DND-41 (cell line): ENCODE results near the gene NOC2L.

Experiments used
- ATAC-seq: fragments of 200-7000 bp; cut with Tn5 transposase; 3 replicates; pipeline ENCODE4 v1.9.1; 2021; ENCODE audit warnings: low read depth; ENCODE audit not compliant: insufficient read depth
- DNase-seq: peaks from one replicate; pipeline ENCODE4 v3.0.0-alpha.2; 2020
- H2AFZ ChIP-seq: 2 replicates; pipeline ENCODE4 v1.6.0; 2012; ENCODE audit warnings: low read depth, low read length
- H3K27ac ChIP-seq: 2 replicates; pipeline ENCODE4 v1.5.1; 2012; ENCODE audit warnings: low read length, inconsistent platforms
- H3K27me3 ChIP-seq: fragments of 200-600 bp; sonication (generic); 2 replicates; pipeline ENCODE4 v1.6.0; 2012; ENCODE audit warnings: low read length, mild to moderate bottlenecking, inconsistent platforms; ENCODE audit not compliant: insufficient read depth, poor library complexity
- H3K36me3 ChIP-seq: 2 replicates; pipeline ENCODE4 v1.5.1; 2012; ENCODE audit warnings: low read length, inconsistent platforms; ENCODE audit not compliant: insufficient read depth
- H3K4me1 ChIP-seq: 2 replicates; pipeline ENCODE4 v1.5.1; 2012; ENCODE audit warnings: mild to moderate bottlenecking, low read length; ENCODE audit not compliant: insufficient read depth
- H3K4me2 ChIP-seq: 2 replicates; pipeline ENCODE4 v1.6.0; 2012; ENCODE audit warnings: mild to moderate bottlenecking, moderate library complexity, low read length, inconsistent platforms; ENCODE audit not compliant: insufficient read depth
- H3K4me3 ChIP-seq, 2 experiments: fragments of 200-600 bp in 1 of 2; shearing (Covaris generic) in 1 of 2; 2 replicates each; pipeline ENCODE4 v1.5.1; 2012 to 2016; ENCODE audit warnings: inconsistent platforms in 2 of 2, low read length in 2 of 2, mild to moderate bottlenecking in 2 of 2, low read depth in 1 of 2, moderate library complexity in 1 of 2
- H3K79me2 ChIP-seq: 2 replicates; pipeline ENCODE4 v1.6.0; 2012; ENCODE audit warnings: low read length, inconsistent platforms; ENCODE audit not compliant: insufficient read depth
- H3K9ac ChIP-seq: 2 replicates; pipeline ENCODE4 v1.6.0; 2012; ENCODE audit warnings: low read depth, mild to moderate bottlenecking, inconsistent platforms, low read length, moderate library complexity
- H3K9me3 ChIP-seq: 2 replicates; pipeline ENCODE4 v1.5.1; 2012; ENCODE audit warnings: low read length, moderate library complexity, mild to moderate bottlenecking, inconsistent platforms; ENCODE audit not compliant: insufficient read depth, severe bottlenecking
- H4K20me1 ChIP-seq: 2 replicates; pipeline ENCODE4 v1.6.0; 2012; ENCODE audit warnings: low read length; ENCODE audit not compliant: insufficient read depth
- CTCF ChIP-seq: IDR thresholded peaks from 2 replicates; pipeline ENCODE4 v1.5.1; 2012; ENCODE audit warnings: borderline replicate concordance, low read length, moderate library complexity, mild to moderate bottlenecking; ENCODE audit not compliant: poor library complexity, severe bottlenecking; ENCODE audit errors: extremely low read depth
- EZH2 ChIP-seq: IDR thresholded peaks from 3 replicates; pipeline ENCODE4 v1.6.1; 2012; ENCODE audit warnings: borderline replicate concordance, low read depth, mild to moderate bottlenecking, moderate library complexity, low read length, inconsistent platforms; ENCODE audit not compliant: severe bottlenecking

NOC2L gene

GRCh38 chr1:961132-961669 lies 2.1 kb upstream of the NOC2L start:
- peak overlapping the region; percentile 55; the same call in 1 of the 2 replicates for H2AFZ ChIP-seq

GRCh38 chr1:960363-961131 lies 1.5 kb upstream of the NOC2L start, which contains the start of gene KLHL17:
Gene KLHL17 (plus strand): TSS chr1:960584. CDS start chr1:960694, 110 bp downstream.
- H3K27ac ChIP-seq, result peak within 1 kb of the TSS; percentile 74
- H3K36me3 ChIP-seq, result peaks cover 48% of the 10 kb centered on the region
- H3K4me3 ChIP-seq, result peak within 1 kb of the TSS; percentile 69 to 88
- TF ChIP-seq EZH2 (no peak), CTCF (no peak)
- no peaks in the 10 kb centered on the region for H3K9me3 ChIP-seq
- no peaks in the 10 kb centered on the region for H3K27me3 ChIP-seq
- H3K4me1 ChIP-seq, result peaks cover 41% of the 10 kb centered on the region
- peak within 1 kb of the TSS; percentile 76 for H2AFZ ChIP-seq
- H3K79me2 ChIP-seq, result peaks cover 35% of the 10 kb centered on the region
- peaks cover 33% of the 10 kb centered on the region for H4K20me1 ChIP-seq
- DNase-seq, result peak; percentile 84
- peak within 1 kb of the TSS; percentile 84 for H3K4me2 ChIP-seq
- H3K9ac ChIP-seq, result peak within 1 kb of the TSS; percentile 68
- peak; percentile 74 for ATAC-seq

More at GRCh38 chr1:961132-961669, 2.1 kb upstream of the NOC2L start:
- no peaks in the 10 kb centered on the region for H3K27me3 ChIP-seq
- peaks cover 31% of the 10 kb centered on the region for H4K20me1 ChIP-seq
- H3K27ac ChIP-seq, result no peak overlapping the region
- peak overlapping the region; percentile 84 for H3K4me2 ChIP-seq
- TF ChIP-seq CTCF (no peak), EZH2 (no peak)
- no peaks in the 10 kb centered on the region for H3K9me3 ChIP-seq
- H3K4me3 ChIP-seq, result peak overlapping the region; percentile 39 to 88; a peak in 3 of 4 replicates
- H3K9ac ChIP-seq, result peak overlapping the region; percentile 68
- DNase-seq (no peak), ATAC-seq (no peak)
- H3K36me3 ChIP-seq, result peaks cover 42% of the 10 kb centered on the region
- H3K4me1 ChIP-seq, result peaks cover 43% of the 10 kb centered on the region
- H3K79me2 ChIP-seq, result peaks cover 28% of the 10 kb centered on the region

DNA sequence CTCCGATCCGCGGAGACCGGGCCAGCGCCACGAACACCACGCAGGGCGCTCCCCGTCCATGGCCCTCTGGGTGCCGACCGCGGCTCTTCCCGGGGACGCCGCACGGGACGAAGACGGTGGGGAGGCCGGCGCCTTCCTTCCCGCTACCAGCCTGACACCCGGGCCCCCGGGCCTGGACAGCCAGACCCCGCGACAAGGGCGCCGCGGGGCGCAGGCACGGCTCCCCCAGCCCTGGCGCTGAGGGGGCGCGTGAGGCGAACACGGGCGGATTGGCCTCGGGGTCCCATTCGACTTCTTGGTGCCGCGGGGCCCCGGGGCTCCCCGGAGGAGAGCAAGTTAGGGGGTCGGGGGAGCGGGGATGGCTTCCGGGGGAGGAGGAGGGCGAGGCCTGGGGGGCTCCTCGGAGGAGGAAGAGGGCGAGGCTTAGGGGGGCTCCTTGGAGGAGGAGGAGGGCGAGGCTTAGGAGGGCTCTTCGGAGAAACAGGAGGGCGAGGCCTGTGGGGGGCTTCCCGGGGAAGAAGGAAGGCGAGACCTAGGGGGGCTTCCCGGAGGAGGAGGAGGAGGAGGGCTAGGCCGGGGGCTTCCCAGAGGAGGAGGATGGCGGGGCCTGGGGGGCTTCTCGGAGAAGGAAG lies 791 bp upstream of the NOC2L start:
- TF ChIP-seq CTCF, result no peak
- TF ChIP-seq EZH2, result no peak
- ATAC-seq (peak; percentile 13; the same call in 2 of the 3 replicates), DNase-seq (no peak)
- Histone ChIP-seq H3K4me2 (peak overlapping the region; percentile 84), H3K79me2 (peaks cover 35% of the 10 kb centered on the region), H3K4me1 (peaks cover 41% of the 10 kb centered on the region), H2AFZ (peak overlapping the region; percentile 76), H3K27ac (peak overlapping the region; percentile 74), H3K9ac (peak overlapping the region; percentile 68), H3K9me3 (no peaks in the 10 kb centered on the region), H3K4me3 (peak overlapping the region; percentile 69 to 88), H3K27me3 (no peaks in the 10 kb centered on the region), H4K20me1 (peaks cover 38% of the 10 kb centered on the region; the same call in 1 of the 2 replicates), H3K36me3 (peaks cover 49% of the 10 kb centered on the region)
